ENCODE data around the gene MAP4K3.
"Not testable (repeated sequence)": the region's sequence is repeated elsewhere in the genome, so short reads cannot be mapped to it uniquely, and the experiment has no call there.

The MAP4K3 gene

DNA sequence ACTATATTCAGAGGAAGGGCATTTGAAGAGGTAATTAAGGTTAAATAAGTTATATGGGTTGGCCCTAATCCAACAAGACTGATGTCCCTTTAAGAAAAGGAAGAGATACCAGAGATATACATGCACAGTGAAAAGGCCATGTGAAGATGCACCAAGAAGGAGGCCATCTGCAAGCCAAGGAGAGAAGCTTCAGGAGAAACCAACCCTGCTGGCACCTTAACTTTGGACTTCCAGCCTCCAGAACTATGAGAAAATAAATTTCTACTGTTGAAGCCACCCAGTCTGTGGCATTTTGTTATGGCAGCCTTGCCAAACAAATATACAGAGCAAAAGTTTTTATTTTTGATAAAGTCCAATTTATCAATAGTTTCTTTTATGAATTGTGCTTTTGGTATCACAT lies 51.0 kb downstream of the MAP4K3 start:
- Histone ChIP-seq H3K79me2 (peaks cover 48% of the 10 kb centered on the region), H3K4me1 (peaks cover 9% of the 10 kb centered on the region), H3K9ac (no peak overlapping the region), H3K4me2 (ENCODE audit: low read length) (no peak overlapping the region), H3K9me3 (ENCODE audit: control insufficient read depth, low read length) (no peaks in the 10 kb centered on the region), H2AFZ (no peak overlapping the region), H3K27ac (no peak overlapping the region), H3K27me3 (ENCODE audit: control insufficient read depth, insufficient read depth, low read length) (no peaks in the 10 kb centered on the region), H3K4me3 (ENCODE audit: low read depth, low read length) (no peak overlapping the region), H3K36me3 (ENCODE audit: control insufficient read depth, insufficient read depth, low read length) (no peaks in the 10 kb centered on the region)
- TF ChIP-seq, protein P1, sequence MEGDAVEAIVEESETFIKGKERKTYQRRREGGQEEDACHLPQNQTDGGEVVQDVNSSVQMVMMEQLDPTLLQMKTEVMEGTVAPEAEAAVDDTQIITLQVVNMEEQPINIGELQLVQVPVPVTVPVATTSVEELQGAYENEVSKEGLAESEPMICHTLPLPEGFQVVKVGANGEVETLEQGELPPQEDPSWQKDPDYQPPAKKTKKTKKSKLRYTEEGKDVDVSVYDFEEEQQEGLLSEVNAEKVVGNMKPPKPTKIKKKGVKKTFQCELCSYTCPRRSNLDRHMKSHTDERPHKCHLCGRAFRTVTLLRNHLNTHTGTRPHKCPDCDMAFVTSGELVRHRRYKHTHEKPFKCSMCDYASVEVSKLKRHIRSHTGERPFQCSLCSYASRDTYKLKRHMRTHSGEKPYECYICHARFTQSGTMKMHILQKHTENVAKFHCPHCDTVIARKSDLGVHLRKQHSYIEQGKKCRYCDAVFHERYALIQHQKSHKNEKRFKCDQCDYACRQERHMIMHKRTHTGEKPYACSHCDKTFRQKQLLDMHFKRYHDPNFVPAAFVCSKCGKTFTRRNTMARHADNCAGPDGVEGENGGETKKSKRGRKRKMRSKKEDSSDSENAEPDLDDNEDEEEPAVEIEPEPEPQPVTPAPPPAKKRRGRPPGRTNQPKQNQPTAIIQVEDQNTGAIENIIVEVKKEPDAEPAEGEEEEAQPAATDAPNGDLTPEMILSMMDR (IDR thresholded peaks at IDR 0.05): no peak

DNA sequence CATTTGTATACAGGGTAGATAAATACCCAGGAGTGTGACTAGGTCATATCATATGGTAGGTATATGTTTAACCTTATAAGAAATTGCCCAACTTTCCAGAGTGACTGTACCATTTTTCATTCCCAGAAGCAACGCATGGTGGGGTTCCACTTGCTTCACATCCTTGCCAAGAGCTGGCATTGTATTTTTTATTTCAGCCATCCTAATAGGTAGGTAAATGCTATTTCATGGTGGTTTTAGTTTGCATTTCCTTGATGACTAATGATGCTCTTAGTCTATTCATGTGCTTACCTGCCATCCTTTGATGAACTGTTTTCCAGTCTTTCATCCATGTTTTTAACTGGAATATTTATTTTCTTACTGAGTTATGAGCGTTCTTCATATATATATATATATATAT lies 51.9 kb downstream of the MAP4K3 start:
- TF ChIP-seq, protein P1 (IDR thresholded peaks at IDR 0.05): no peak
- Histone ChIP-seq H3K9ac (no peak overlapping the region), H3K36me3 (ENCODE audit: control insufficient read depth, insufficient read depth, low read length) (no peaks in the 10 kb centered on the region), H2AFZ (no peak overlapping the region), H3K4me1 (peaks cover 18% of the 10 kb centered on the region), H3K27ac (no peak overlapping the region), H3K79me2 (peaks cover 46% of the 10 kb centered on the region), H3K9me3 (ENCODE audit: control insufficient read depth, low read length) (no peaks in the 10 kb centered on the region), H3K27me3 (ENCODE audit: control insufficient read depth, insufficient read depth, low read length) (no peaks in the 10 kb centered on the region), H3K4me3 (ENCODE audit: low read depth, low read length) (no peak overlapping the region), H3K4me2 (ENCODE audit: low read length) (no peak overlapping the region)

DNA sequence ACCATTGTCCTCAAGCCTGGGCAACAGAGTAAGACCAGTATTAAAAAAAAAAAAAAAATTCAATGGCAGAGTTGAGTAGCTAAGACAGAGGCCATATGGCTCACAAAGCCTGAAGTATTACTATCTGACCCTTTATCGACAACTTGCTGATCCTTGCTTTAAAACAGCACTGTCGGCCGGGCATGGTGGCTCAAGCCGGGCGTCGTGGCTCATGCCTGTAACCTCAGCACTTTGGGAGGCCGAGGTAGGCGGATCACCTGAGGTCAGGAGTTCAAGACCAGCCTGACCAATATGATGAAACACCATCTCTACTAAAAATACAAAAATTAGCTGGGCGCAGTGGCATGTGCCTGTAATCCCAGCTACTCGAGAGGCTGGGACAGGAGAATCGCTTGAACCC lies 53.0 kb downstream of the MAP4K3 start:
- Histone ChIP-seq H3K4me1 (peaks cover 26% of the 10 kb centered on the region), H3K79me2 (peaks cover 39% of the 10 kb centered on the region)
- not testable (repeated sequence) for H3K9me3 ChIP-seq (ENCODE audit: control insufficient read depth, low read length); H3K4me2 ChIP-seq (ENCODE audit: low read length); H3K9ac ChIP-seq; H2AFZ ChIP-seq; H3K4me3 ChIP-seq (ENCODE audit: low read depth, low read length); H3K27ac ChIP-seq; H3K36me3 ChIP-seq (ENCODE audit: control insufficient read depth, insufficient read depth, low read length); H3K27me3 ChIP-seq (ENCODE audit: control insufficient read depth, insufficient read depth, low read length)

DNA sequence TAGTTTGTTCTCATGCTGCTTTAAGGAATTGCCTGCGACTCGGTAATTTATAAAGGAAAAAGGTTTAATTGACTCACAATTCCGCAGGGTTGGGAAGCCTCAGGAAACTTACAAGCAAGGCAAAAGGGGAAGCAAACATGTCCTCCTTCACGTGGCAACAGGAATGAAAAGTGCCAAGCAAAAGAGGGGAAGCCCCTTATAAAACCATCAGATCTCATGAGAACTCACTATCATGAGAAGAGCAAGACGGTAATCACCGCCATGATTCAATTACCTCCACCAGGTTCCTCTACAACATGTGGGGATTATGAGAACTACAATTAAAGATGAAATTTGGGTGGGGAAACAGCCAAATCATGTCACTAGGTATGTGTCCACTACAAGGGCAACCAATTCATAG lies 53.9 kb downstream of the MAP4K3 start:
- TF ChIP-seq, protein P1 (IDR thresholded peaks at IDR 0.05): no peak
- Histone ChIP-seq H3K27me3 (ENCODE audit: control insufficient read depth, insufficient read depth, low read length) (no peaks in the 10 kb centered on the region), H3K36me3 (ENCODE audit: control insufficient read depth, insufficient read depth, low read length) (no peaks in the 10 kb centered on the region), H3K4me3 (ENCODE audit: low read depth, low read length) (no peak overlapping the region), H3K4me1 (peaks cover 26% of the 10 kb centered on the region), H3K9me3 (ENCODE audit: control insufficient read depth, low read length) (no peaks in the 10 kb centered on the region), H3K27ac (no peak overlapping the region), H2AFZ (no peak overlapping the region), H3K4me2 (ENCODE audit: low read length) (no peak overlapping the region), H3K79me2 (peaks cover 37% of the 10 kb centered on the region), H3K9ac (no peak overlapping the region)

DNA sequence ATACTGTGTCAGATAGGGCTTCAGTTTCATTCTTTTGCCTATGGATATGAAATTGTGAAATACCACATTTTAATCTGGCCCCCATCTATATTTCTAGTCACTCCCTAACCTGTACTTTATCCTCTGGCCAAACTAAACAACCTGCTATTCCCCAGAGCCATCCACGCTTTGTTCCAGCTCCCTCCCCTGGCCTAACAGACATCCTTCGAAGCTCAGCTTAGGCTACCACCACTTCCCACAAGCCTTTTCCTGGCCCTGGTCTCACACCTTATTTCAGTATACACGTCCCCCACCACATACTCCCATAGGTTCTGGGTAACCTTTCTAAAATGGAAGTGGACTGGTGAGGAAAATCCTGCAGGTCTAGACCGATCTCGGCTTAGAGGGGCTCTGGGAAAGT lies 55.4 kb downstream of the MAP4K3 start:
- H3K79me2 ChIP-seq: peaks cover 29% of the 10 kb centered on the region
- TF ChIP-seq, protein P1 (IDR thresholded peaks at IDR 0.05): no peak
- H3K9me3 ChIP-seq (ENCODE audit: control insufficient read depth, low read length): no peaks in the 10 kb centered on the region
- H3K4me1 ChIP-seq: peaks cover 26% of the 10 kb centered on the region
- H3K9ac ChIP-seq: no peak overlapping the region
- H3K4me2 ChIP-seq (ENCODE audit: low read length): no peak overlapping the region
- no peaks in the 10 kb centered on the region for H3K36me3 ChIP-seq (ENCODE audit: control insufficient read depth, insufficient read depth, low read length)
- no peak overlapping the region for H3K27ac ChIP-seq
- no peak overlapping the region for H3K4me3 ChIP-seq (ENCODE audit: low read depth, low read length)
- H3K27me3 ChIP-seq (ENCODE audit: control insufficient read depth, insufficient read depth, low read length): no peaks in the 10 kb centered on the region
- no peak overlapping the region for H2AFZ ChIP-seq

Data from parathyroid adenoma (tissue), 2 donors.